HG02970 (cell line): ENCODE results near the gene FANCB.

Experiments
- ATAC-seq: cut with Tn5 transposase; IDR thresholded peaks from one replicate; pipeline ENCODE4 v1.9.1; 2021; ENCODE audit warnings: mild to moderate bottlenecking, moderate library complexity, moderate number of reproducible peaks; ENCODE audit not compliant: unreplicated experiment, low FRiP score

Gene FANCB

DNA sequence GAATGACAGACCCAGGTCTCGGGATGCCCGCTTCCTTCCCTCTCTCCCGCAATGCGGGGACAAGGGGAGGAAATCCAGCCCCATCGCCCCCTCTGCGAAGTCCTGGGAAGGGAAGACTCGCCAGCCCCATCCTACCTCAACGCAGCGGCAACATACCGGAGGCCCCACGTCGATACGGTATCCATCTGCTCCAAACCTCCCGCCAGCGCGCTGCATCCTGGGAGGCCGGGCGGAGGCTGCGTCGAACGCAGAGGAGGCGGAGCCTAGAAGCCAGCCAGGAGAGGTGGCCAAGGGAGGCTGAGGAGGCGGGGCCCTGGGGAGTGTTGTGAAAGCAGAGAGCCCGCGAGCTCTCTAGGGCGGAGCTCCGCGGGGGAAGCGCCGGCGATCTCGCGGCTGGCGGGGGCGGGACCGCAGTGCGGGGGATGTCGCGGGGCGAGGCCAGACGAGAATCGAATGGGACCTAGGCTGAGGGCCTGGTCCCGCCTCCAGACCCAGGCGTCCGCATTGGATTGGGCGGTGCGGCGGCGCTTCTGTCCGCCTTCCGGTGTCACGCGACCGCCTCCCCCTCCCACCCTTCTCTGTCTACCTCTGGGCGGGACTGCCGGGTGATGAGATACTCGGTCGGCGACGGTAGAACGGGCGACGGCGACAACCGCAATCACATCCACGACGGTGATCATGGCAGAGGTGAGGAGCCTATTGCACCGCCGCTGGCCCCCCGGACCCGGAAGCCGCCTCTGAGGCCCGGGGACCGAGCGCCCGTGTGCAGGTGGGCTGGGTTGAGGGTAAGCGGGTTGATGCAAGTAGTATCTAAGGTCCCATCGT, at the start of gene FANCB, which contains the start of gene MOSPD2:
Gene FANCB, minus strand, starts transcription at position 219 of the 825 bp plus-strand sequence. CDS start 7,559 bp downstream, outside the sequence.
Gene MOSPD2, plus strand, starts transcription at position 571 of the 825 bp plus-strand sequence. Its CDS starts 108 bp downstream, at position 679.
- peak; percentile 95 for ATAC-seq

DNA sequence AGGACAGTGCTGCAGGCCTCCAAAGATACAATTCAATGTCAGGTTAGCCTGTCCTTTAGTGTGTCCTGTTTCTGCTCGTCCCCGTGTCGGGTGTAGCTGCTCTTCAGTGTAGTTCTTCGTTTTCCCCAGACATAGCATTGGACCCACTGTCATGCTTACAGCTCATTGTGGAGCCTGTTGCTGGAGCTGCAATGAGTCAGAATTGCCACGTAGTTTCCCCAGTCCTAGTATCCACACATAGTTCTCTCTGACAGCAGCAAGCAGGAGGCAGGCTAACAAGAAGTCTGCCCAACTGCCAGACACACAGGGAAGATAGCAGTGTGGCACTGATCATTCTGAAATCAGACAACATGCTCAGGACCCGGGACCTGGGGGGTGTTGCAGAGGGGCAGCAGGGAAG, 49.6 kb upstream of the FANCB start:
- no peak for ATAC-seq

DNA sequence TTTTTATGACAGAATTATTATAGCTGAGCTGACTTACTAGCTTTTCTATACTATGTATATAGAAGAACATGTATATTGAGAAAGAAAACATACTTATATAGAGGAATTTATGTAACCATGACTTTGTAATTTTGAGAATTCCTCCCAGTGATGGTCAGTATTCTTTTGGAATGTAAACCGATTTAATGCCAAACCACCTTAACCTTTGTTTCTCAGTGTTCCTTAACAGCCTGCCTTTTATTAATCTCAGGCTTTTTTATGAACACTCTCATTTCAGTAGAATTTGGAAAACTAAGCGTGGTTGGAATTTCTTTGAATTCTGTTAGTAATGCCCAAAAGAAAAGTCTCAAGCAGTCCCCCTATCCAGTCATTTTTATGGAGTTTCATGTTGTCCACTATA, 47.3 kb upstream of the FANCB start:
- no peak for ATAC-seq

DNA sequence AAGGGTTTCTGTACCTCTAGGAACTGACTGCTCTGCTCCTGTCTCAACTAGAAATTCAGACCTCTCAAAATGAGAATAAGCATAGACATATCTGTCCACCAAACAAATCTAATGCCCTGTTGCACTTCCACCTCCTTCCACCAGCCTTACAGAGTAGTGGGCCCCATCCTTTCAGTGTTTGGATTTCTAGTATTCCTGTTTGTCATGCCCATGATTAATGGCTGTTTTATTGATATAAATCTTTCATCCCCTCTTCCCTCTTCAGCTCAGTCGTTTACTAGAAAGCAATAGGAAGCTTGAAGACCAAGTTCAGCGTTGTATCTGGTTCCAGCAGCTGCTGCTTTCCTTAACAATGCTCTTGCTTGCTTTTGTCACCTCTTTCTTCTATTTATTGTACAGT, 46.5 kb upstream of the FANCB start:
- ATAC-seq, result no peak

DNA sequence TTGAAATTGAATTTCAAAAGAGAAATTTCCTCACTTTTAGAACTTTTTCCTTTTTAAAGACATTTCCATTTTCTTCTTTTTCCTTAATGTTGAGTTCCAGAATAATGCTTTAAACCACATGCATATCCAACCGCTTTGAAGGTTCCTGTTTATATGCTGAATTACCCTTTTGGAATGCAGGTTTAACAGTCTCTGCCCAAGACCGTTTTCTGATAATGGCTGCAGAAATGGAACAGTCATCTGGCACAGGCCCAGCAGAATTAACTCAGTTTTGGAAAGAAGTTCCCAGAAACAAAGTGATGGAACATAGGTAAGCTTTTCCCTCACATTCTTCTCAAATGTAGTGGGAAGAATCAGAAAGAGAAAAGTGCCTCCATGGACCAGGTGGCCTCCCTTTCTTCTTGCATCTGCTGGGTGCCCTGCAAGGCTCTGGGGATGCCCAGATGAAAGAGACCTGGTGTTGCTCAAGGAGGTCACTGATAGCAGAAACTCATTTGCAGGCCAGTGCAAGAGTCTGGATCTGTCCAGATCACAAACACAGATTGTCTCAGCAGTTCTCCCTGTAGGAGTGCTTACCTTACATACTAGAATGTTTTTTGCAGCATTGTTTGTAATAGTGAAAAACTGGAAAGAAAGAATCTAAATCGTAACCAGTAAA, 43.3 kb upstream of the FANCB start:
- ATAC-seq, result no peak

DNA sequence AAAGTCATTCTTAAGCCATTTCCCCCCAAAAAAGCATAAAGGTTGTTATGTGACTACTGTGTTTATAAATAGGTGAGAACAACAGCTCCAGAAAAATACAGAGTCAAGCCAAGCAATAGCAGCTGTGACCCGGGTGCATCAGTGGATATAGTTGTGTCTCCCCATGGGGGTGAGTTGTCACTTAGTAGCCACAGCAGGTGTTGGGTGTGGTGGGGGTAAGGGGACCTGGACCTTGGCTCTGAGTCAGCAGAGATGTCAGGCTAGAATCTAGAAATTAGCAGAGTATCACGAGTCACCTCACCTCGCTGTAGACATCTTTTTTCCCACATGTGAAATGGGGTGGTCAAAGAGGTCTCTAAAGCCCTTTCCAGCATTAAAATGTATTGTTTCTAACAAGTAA, 42.7 kb upstream of the FANCB start:
- ATAC-seq, result no peak

DNA sequence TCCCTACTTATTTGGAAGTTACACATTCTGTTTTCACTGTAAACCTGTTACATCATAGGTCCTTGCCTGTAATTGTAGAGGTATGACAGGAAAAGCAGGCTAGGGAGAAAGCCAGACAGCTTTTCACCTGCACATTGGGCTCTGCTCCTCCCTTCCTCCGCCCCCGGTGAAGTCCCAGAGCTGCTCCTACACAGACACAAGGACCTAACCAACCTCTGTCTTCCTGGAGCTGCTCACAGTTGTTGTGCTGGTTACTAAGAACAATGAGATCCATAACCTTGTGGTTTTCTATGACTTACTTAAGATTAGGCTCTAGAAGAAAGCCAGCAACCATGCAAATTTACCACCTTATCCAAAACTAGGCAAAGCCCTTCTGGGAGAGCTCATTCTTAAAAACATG, 40.4 kb upstream of the FANCB start:
- ATAC-seq, result no peak

DNA sequence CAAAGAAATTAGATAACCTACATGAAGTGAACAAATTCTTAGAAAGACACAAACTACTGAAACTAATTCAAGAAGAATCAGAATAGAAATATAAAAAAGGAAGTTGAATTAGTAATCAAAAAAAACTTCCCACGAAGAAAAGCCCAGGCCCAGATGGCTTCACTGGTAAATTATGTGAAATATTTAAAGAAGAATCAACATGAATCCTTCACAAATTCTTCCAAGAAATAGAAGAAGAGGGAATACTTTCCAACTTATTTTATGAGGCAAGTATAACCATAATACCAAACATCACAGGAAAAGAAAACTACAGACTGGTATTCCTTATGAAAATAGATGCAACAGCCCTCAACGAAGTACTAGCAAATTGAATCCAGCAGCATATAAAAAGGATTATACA, 31.0 kb upstream of the FANCB start:
- no peak for ATAC-seq

DNA sequence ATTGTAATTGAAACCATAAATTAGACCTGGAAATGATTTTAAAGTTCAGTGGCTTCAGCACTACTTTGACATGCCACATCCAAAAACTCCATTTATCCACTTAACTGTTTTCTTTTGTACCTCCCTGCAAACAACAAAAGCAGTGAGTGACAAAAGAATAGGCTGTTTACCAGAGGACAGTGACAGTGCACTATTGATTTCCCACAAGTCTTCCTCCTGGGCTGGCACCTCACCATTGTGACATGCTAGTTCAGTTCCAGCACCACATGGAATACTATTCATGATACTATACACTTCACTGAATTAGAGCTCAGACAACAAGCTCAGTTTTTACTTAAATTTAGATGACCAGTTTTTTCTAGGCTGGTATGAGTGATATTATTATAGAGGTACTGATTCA, 29.7 kb upstream of the FANCB start:
- ATAC-seq, result no peak

DNA sequence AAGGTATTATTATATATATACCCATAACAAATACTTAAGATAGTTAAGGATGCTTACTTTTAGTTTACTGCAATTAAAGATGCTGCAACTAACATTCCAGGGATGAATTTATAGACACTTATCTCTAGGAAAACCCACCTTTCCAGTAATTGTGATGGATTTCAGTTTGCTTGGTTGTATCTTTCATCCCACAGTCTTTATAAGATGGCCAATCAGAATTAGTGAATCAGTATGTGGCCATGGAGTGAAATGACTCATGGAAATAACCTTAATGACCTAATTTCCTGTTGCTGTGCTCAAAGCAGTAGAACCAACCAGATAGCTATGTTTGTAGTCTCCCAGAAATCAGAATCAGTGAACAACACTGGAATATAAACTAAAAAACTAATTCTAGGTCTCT, 26.7 kb upstream of the FANCB start:
- peak; percentile 62 for ATAC-seq

DNA sequence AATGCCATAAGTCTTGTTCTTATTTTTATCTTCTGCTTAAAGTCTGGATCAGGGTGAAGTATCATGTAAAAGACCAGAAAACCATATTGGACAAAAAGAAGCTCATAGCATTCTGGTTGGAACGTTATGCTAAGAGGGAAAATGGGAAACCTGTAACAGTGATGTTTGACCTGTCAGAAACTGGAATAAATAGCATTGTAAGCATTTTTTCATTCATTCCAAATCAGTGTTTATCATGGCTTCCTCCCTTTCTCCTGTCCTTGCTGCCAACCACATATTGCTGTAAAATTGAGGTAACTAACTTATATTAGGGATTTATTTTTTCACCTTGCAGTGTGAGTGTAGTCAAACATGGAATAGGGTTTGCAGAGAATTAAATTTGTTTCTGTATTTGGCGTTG, 24.2 kb upstream of the FANCB start:
- ATAC-seq, result no peak

DNA sequence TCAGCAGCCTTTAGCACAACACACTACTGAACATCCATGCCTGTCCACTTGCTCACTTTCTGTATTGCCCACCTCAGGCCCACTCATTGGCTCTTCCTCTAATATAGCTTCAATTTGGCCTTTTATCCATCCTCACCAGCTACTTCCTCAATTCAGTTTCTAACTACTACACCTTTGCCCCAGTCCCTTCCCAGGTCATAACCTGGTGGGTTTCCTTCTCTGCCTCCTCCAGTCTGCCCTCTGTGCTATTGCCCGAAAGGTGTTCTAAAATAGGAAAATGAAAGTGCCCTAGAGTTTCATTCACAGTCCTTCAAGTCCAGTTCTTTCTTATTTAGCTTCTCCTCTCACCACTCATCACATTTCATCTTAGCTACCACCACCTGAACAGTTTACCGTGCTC, 23.4 kb upstream of the FANCB start:
- no peak for ATAC-seq

DNA sequence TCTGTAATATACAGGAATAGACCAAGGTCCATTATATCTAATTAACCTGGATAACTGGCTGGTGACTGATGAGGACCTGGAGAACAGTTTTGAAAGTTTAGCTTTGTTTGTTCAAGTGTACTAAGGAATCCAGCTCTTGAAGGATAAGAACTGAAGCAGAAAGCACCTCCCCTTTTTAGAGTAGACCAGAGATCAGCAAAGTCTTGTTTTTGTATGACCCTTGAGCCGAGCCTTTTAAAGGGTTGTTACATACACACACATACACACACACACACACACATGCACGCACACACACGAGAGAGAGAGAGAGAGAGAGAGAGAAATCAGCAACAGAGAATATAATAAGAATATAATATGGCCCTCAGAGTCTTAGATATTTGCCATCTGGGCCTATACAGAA, 13.4 kb upstream of the FANCB start:
- ATAC-seq, result no peak

DNA sequence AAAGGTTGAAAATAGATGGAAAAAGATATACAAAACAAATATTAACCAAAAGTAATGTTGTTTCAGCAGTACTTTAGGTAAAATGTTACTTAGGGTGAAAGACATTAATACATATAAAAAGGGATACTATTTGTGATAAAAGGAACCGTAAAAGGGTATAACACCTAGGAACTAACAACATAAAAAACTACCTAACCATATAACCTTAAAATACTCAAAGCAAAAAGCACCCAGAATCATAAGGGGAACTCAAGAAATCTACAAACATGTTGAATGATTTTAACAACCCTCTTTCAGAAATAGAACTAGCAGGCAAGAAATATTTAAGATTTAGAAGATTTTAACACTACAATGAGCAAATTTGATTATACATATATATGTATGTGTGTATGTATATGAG, 11.8 kb upstream of the FANCB start:
- no peak for ATAC-seq

DNA sequence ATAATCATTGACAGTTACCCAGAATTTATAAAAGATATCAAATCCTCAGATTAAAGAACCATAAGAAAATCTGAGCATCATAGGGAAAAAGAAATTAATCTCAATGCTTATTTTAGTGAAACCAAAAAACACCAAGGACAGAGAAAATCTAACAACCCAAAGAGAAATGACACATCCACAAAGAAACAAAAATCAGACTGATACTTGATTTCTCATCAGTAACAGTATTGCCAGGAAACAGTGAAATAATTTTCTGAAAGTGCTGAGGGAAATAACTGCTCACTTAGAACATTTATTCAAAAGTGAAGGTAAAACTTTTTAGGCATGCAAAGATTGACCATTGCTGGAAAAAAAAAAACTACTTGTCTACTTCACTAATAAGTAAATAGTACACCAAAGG, 11.0 kb upstream of the FANCB start:
- ATAC-seq, result no peak

DNA sequence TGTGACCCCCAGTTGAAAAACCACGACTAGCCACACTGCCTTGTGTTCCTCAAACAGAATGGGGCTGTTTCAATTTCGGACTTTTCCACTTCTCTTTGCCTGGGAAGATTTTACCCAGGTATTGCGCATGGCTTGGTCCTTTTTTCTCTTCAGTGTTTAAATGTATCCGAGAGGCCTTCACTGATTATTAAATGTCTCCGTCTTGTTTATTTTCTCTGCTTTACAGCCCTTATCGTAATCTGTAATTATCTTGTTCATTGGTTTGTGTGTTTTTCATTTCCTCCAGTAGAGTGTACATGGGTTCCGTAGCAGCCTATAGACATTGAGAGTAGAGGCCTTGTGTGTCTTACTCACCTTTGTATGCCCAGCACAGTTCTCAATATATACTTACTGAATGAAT, 2.8 kb upstream of the FANCB start:
- no peak for ATAC-seq

DNA sequence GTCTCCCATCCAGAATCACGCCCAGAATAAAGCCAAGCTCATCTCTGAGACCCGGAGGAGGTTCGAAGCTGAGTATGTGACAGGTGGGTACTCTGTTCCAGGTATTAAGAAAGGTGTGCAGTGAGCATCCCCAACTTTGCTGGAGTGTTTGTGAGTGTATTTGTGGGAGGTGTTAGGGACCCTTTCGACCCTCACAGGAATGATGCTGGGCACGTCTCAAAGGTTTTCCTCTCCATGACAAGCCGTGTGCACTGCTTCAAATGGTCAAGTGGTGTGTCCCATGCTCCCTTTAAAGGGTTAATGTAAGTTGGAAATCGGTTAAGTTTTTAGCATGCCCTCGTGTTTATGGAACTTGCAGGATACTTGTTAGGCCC, 794 bp upstream of the FANCB start:
- no peak for ATAC-seq

DNA sequence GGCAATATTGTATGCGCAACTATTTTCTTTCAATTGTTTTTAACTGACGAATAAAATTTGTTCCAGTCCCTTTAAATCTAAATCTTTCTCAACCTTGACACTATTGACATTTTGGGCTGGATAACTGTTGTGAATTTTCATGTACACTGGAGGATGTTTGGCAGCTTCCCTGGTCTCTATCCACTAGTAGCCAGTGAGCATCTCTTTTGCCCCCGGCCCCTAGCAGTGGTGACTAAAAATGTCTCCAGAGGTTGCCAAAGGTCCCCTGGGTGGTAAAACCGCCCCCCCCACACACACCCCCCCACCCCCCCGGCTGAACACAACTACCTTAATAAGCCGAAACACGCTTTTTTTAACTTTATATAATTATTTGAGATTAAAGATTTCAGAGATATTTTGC, 514 bp downstream of the FANCB start:
- no peak for ATAC-seq

DNA sequence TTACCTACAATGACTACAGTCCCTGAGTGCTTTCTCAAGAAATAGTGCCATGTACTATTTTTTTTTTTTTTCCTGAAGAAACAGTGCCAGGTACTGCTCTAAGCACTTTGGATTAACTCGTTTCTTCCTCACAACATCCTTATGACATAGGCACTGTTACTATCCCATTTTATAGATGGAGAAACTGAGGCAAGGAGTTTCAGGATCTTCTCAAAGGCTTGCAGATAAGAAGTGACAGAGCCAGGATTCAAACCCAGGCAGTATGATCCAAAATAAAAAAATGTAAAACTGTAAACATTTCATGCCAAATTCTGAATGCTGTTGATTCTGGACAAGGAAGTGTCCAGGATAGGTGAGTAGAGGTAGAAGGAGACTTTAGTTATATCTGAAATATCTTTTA, 1.1 kb downstream of the FANCB start:
- ATAC-seq, result no peak

DNA sequence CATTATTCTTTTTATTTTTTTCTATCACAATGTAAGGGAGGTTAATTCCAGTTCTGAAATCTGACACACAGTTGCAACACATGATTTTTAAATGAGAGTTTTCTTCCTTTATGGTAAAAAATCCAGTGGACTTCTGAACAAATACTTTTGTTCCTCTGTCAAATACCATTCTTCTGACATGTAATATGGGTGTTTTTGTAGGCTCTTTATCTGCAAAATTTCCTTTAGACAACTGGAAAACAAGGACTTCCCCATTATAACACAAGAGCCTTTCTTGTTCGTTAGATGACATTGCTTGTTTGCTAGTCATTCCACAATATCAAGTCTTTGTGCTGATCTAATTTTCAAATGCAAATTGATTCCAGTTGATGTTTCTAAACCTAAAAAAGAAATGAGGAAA, 7.7 kb downstream of the FANCB start:
- no peak for ATAC-seq

DNA sequence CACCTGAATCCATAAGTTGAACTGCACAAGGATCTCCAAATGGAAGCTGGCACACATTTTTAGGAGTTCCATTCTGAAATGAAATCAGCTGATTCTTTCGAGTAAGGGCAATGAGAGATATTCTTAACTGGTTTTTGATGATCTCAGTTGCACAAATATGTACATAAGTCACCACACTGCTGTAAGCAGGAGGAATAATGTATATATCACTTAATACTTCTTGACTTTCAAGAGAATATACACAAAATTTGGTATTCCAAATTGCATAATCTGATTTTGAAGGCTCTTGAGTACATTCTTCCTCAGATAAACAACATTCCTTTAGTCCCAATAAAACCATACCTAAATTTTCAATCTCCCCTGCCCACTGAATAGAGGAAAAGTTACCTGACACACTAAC, 8.2 kb downstream of the FANCB start:
- ATAC-seq, result no peak

DNA sequence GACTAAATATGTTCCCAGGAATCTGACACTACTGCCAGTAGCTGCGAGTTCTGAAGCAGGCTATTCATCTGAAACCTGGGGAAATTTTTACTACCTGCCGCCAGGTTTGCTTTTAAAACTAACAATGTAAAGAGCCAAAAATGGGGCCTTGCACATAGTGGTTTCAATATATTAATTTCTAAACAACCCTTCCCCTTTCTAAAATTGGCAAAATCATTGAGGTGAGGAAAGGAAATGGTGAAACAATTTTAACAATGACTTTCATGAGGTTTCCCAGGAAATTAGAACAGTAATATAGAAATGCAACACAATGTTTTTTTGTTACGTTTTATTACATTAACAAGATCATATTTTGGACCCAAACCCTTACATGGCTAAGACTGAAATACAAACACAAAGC, 21.3 kb downstream of the FANCB start:
- no peak for ATAC-seq
